ENCODE results near the gene CALB2.

- TF ChIP-seq CTCF (IDR thresholded peaks at IDR 0.05): no peak
- TF ChIP-seq POLR2A (IDR thresholded peaks at IDR 0.05): no peak
Measured at GRCh38 chr16:71431176-71431575, 72.7 kb downstream of the CALB2 start.

All from uterus (tissue), 2 donors.